GM23338 (cell line): ENCODE measurements around the gene GPATCH4. TPM values are rescaled to one million over a fixed set of nuclear protein-coding genes. Genes with fewer than 3 reads are reported as not detected.
"Not testable (repeated sequence)": the region's sequence is repeated elsewhere in the genome, so short reads cannot be mapped to it uniquely, and the experiment has no call there.

Experiments
- ATAC-seq: fragments of 200-7000 bp; cut with Tn5 transposase; 3 replicates; pipeline ENCODE4 v1.9.1; 2020
- DNase-seq: peaks from one replicate; pipeline ENCODE4 v3.0.0-alpha.2; 2015; ENCODE audit warnings: low spot score
- H2AFZ ChIP-seq: fragments of 200-600 bp; sonication (generic); 2 replicates; pipeline ENCODE4 v1.8.0; 2016; ENCODE audit warnings: antibody characterized with exemption, mild to moderate bottlenecking, moderate library complexity
- H3F3A ChIP-seq: fragments of 200-600 bp; sonication (generic); replicated peaks from 2 replicates; pipeline ENCODE4 v1.8.0; 2017; ENCODE audit warnings: antibody characterized with exemption, mixed run types, low read depth
- H3K27ac ChIP-seq: fragments of 200-600 bp; sonication (generic); 2 replicates; pipeline ENCODE4 v1.6.1; 2016; ENCODE audit warnings: low read depth
- H3K27me3 ChIP-seq: fragments of 200-600 bp; sonication (generic); 2 replicates; pipeline ENCODE4 v1.8.0; 2016; ENCODE audit warnings: mild to moderate bottlenecking, mixed run types, moderate library complexity; ENCODE audit not compliant: insufficient read depth
- H3K36me3 ChIP-seq: fragments of 200-600 bp; sonication (generic); 2 replicates; pipeline ENCODE4 v1.8.0; 2016; ENCODE audit warnings: mild to moderate bottlenecking; ENCODE audit not compliant: insufficient read depth
- H3K4me1 ChIP-seq: fragments of 200-600 bp; sonication (generic); 2 replicates; pipeline ENCODE4 v1.8.0; 2016; ENCODE audit warnings: mild to moderate bottlenecking, moderate library complexity; ENCODE audit not compliant: insufficient read depth
- H3K4me2 ChIP-seq: fragments of 200-600 bp; sonication (generic); 2 replicates; pipeline ENCODE4 v1.7.1; 2017; ENCODE audit warnings: mixed run types
- H3K4me3 ChIP-seq: fragments of 200-600 bp; sonication (generic); 2 replicates; pipeline ENCODE4 v1.6.1; 2016; ENCODE audit warnings: mixed run types
- H3K79me2 ChIP-seq: fragments of 200-600 bp; sonication (generic); replicated peaks from 2 replicates; pipeline ENCODE4 v1.8.0; 2017; ENCODE audit warnings: mild to moderate bottlenecking; ENCODE audit not compliant: insufficient read depth
- H3K9me2 ChIP-seq: fragments of 200-600 bp; sonication (generic); 2 replicates; pipeline ENCODE4 v1.8.0; 2017; ENCODE audit not compliant: insufficient read depth
- H4K20me1 ChIP-seq: fragments of 200-600 bp; sonication (generic); replicated peaks from 2 replicates; pipeline ENCODE4 v1.8.0; 2017; ENCODE audit warnings: mild to moderate bottlenecking; ENCODE audit not compliant: insufficient read depth
- H3K27ac Mint-ChIP-seq: 2 replicates; pipeline ENCODE4 v1.8.0; 2020; ENCODE audit warnings: inconsistent platforms, mild to moderate bottlenecking, moderate library complexity, mixed read lengths
- H3K27me3 Mint-ChIP-seq: 3 replicates; pipeline ENCODE4 v1.8.0; 2022; ENCODE audit warnings: low read depth, mild to moderate bottlenecking, moderate library complexity, mixed read lengths, inconsistent platforms; ENCODE audit not compliant: insufficient read depth, poor library complexity
- H3K36me3 Mint-ChIP-seq: 3 replicates; pipeline ENCODE4 v1.8.0; 2021; ENCODE audit warnings: low read depth, mild to moderate bottlenecking, inconsistent platforms, moderate library complexity, mixed read lengths
- H3K4me1 Mint-ChIP-seq: 3 replicates; pipeline ENCODE4 v1.8.0; 2020; ENCODE audit warnings: mild to moderate bottlenecking, inconsistent platforms, mixed read lengths
- H3K4me3 Mint-ChIP-seq: 3 replicates; pipeline ENCODE4 v1.8.0; 2021; ENCODE audit warnings: moderate library complexity, mild to moderate bottlenecking, inconsistent platforms, mixed read lengths
- H3K9me3 Mint-ChIP-seq: 3 replicates; pipeline ENCODE4 v1.8.0; 2020; ENCODE audit warnings: moderate library complexity, mild to moderate bottlenecking, inconsistent platforms, mixed read lengths
- CTCF ChIP-seq, 2 experiments: fragments of 200-600 bp in 1 of 2; sonication (generic) in 1 of 2; conservative IDR thresholded peaks; 2 replicates each; pipeline versions ENCODE4 v1.5.1 to v1.6.1; 2016 to 2017; ENCODE audit warnings: antibody characterized with exemption in 2 of 2, low read depth in 2 of 2, mild to moderate bottlenecking in 2 of 2, moderate library complexity in 1 of 2
- ETS1 ChIP-seq: IDR thresholded peaks from 2 replicates; pipeline ENCODE4 v1.6.1; 2016; ENCODE audit warnings: antibody characterized with exemption
- EZH2phosphoT487 ChIP-seq: fragments of 200-600 bp; sonication (generic); IDR thresholded peaks from one replicate; pipeline ENCODE4 v1.8.1; 2018; ENCODE audit warnings: antibody characterized with exemption; ENCODE audit not compliant: unreplicated experiment
- REST ChIP-seq: IDR thresholded peaks from one replicate; pipeline ENCODE4 v1.6.1; 2018; ENCODE audit warnings: antibody characterized with exemption; ENCODE audit not compliant: unreplicated experiment
- STAT1 ChIP-seq: IDR thresholded peaks from one replicate; pipeline ENCODE4 v1.6.1; 2016; ENCODE audit warnings: antibody characterized with exemption; ENCODE audit not compliant: unreplicated experiment
- polyA plus RNA-seq: library from polyadenylated mRNA; unstranded; fragments of >200 nt; fragmentation: Nextera tagmentation; extraction: Ambion mirVana; gene quantifications from 2 replicates; pipeline ENCODE4 v1.2.1, GENCODE V29; 2016
- total RNA-seq: library from RNA; depleted of rRNA; stranded (reverse); fragments of >200 nt; shearing (Covaris generic); gene quantifications from 2 replicates; pipeline ENCODE4 v1.2.3, GENCODE V29; 2014

The GPATCH4 gene
- total and polyA plus RNA-seq, 2 experiments from 2014 or later, result 58.9 to 187 TPM

GRCh38 chr1:156608036-156608674, 6.9 kb upstream of the GPATCH4 start (continued):
- TF ChIP-seq REST (no peak), ETS1 (no peak), STAT1 (no peak), CTCF (conservative IDR thresholded peaks at IDR 0.05; ENCODE audit: low read depth in 2 of 2) (peak; percentile 67 to 95)

- not testable (repeated sequence) for H3K9me3 Mint-ChIP-seq, H3K4me3 ChIP-seq, H2AFZ ChIP-seq, H3K27ac ChIP-seq, DNase-seq, H3F3A ChIP-seq, H3K27ac Mint-ChIP-seq, H3K9me2 ChIP-seq, H3K27me3 ChIP-seq, H3K4me3 Mint-ChIP-seq, ATAC-seq, H4K20me1 ChIP-seq, H3K4me2 ChIP-seq, H3K27me3 Mint-ChIP-seq, H3K4me1 ChIP-seq, H3K79me2 ChIP-seq, H3K36me3 ChIP-seq, H3K36me3 Mint-ChIP-seq
- peaks cover 15% of the 10 kb centered on the region for H3K4me1 Mint-ChIP-seq
These were observed 6.1 kb upstream of the GPATCH4 start for GRCh38 chr1:156607344-156607743.

GRCh38 chr1:156602557-156602993, 1.3 kb upstream of the GPATCH4 start:
- ATAC-seq, result peak; percentile 57

More at GRCh38 chr1:156602557-156602993, 1.3 kb upstream of the GPATCH4 start:
- DNase-seq, result peak; percentile 77
- H4K20me1 ChIP-seq, result peaks cover 4% of the 10 kb centered on the region; the same call in 1 of the 2 replicates
- peak overlapping the region; percentile 51; the same call in 1 of the 2 replicates for H3K27ac Mint-ChIP-seq
- peaks cover 9% of the 10 kb centered on the region for H3K27me3 Mint-ChIP-seq
- H3K4me3 Mint-ChIP-seq, result peak overlapping the region; percentile 50
- no peak overlapping the region for H2AFZ ChIP-seq
- TF ChIP-seq CTCF (conservative IDR thresholded peaks at IDR 0.05; ENCODE audit: low read depth in 2 of 2) (peak; percentile 73 to 77), EZH2phosphoT487 (no peak)
- no peaks in the 10 kb centered on the region; the same call in 1 of the 2 replicates for H3K4me1 ChIP-seq
- peaks cover 20% of the 10 kb centered on the region for H3K36me3 Mint-ChIP-seq
- H3K36me3 ChIP-seq, result peaks cover 16% of the 10 kb centered on the region
- H3F3A ChIP-seq, result peaks cover 36% of the 10 kb centered on the region
- H3K9me3 Mint-ChIP-seq, result no peaks in the 10 kb centered on the region
- H3K79me2 ChIP-seq, result peaks cover 27% of the 10 kb centered on the region
- no peaks in the 10 kb centered on the region for H3K27me3 ChIP-seq
- no peak overlapping the region for H3K4me2 ChIP-seq
- no peak overlapping the region for H3K4me3 ChIP-seq
- H3K27ac ChIP-seq, result no peak overlapping the region
- H3K9me2 ChIP-seq, result no peaks in the 10 kb centered on the region
- peaks cover 10% of the 10 kb centered on the region; the same call in 2 of the 3 replicates for H3K4me1 Mint-ChIP-seq
